CD14-positive monocyte (primary cell): Measurements from ENCODE around the gene CLEC2D. TPM values are rescaled to one million over a fixed set of nuclear protein-coding genes. Genes with fewer than 3 reads are reported as not detected.

ENCODE experiments used
- DNase-seq, 3 donors: peaks; one replicate each; pipeline ENCODE4 v3.0.0-alpha.2; 2011 to 2022
- H2AFZ ChIP-seq: 2 replicates; pipeline ENCODE4 v1.6.0; 2012; ENCODE audit warnings: mild to moderate bottlenecking, low read depth, low read length, inconsistent platforms; ENCODE audit not compliant: insufficient read depth, poor library complexity, severe bottlenecking
- H3K27ac ChIP-seq, 2 donors: 1 replicate in 1 of 2; 2 replicates in 1 of 2; pipeline ENCODE4 v1.5.1; 2012 to 2013; ENCODE audit warnings: low read length in 2 of 2, control low read depth in 1 of 2, inconsistent platforms in 1 of 2, low read depth in 1 of 2, mild to moderate bottlenecking in 1 of 2
- H3K27me3 ChIP-seq, 2 donors: one replicate each; pipeline versions ENCODE4 v1.6.0 to v1.6.1; 2011 to 2013; ENCODE audit warnings: low read length in 2 of 2; ENCODE audit not compliant: control insufficient read depth in 2 of 2, insufficient read depth in 2 of 2
- H3K36me3 ChIP-seq, 2 donors: replicated peaks in 1 of 2; 1 replicate in 1 of 2; 2 replicates in 1 of 2; pipeline versions ENCODE4 v1.5.1 to v1.6.1; 2012 to 2013; ENCODE audit warnings: low read length in 2 of 2, control low read depth in 1 of 2, inconsistent platforms in 1 of 2, mild to moderate bottlenecking in 1 of 2; ENCODE audit not compliant: insufficient read depth in 2 of 2, control insufficient read depth in 1 of 2
- H3K4me1 ChIP-seq, 2 donors: 1 replicate in 1 of 2; 2 replicates in 1 of 2; pipeline versions ENCODE4 v1.5.1 to v1.6.1; 2012 to 2013; ENCODE audit warnings: low read length in 2 of 2, control low read depth in 1 of 2, inconsistent platforms in 1 of 2, mild to moderate bottlenecking in 1 of 2, moderate library complexity in 1 of 2; ENCODE audit not compliant: insufficient read depth in 2 of 2, control insufficient read depth in 1 of 2
- H3K4me2 ChIP-seq: replicated peaks from 2 replicates; pipeline ENCODE3; 2012; ENCODE audit warnings: low read length, moderate library complexity, mild to moderate bottlenecking; ENCODE audit not compliant: poor library complexity, severe bottlenecking; ENCODE audit errors: extremely low read depth
- H3K4me3 ChIP-seq, 3 experiments: fragments of 200-600 bp in 1 of 3; sonication (generic) in 1 of 3; replicated peaks in 1 of 3; 1 replicate in 2 of 3; 2 replicates in 1 of 3; pipeline ENCODE4 v1.5.1; 2011 to 2013; ENCODE audit warnings: low read length in 3 of 3, mild to moderate bottlenecking in 3 of 3, control low read depth in 2 of 3, low read depth in 2 of 3, inconsistent platforms in 1 of 3, moderate library complexity in 1 of 3
- H3K79me2 ChIP-seq: 2 replicates; pipeline ENCODE4 v1.6.0; 2012; ENCODE audit warnings: mild to moderate bottlenecking, control low read depth, inconsistent platforms, low read length, moderate library complexity; ENCODE audit not compliant: insufficient read depth
- H3K9ac ChIP-seq: 2 replicates; pipeline ENCODE4 v1.6.0; 2017; ENCODE audit warnings: low read length, mild to moderate bottlenecking; ENCODE audit not compliant: insufficient read depth, poor library complexity, severe bottlenecking
- H3K9me3 ChIP-seq, 2 donors: replicated peaks in 1 of 2; 1 replicate in 1 of 2; 2 replicates in 1 of 2; pipeline versions ENCODE4 v1.5.1 to v1.6.1; 2012 to 2013; ENCODE audit warnings: low read length in 2 of 2, control low read depth in 1 of 2; ENCODE audit not compliant: control insufficient read depth in 1 of 2, insufficient read depth in 1 of 2
- H4K20me1 ChIP-seq: 2 replicates; pipeline ENCODE4 v1.6.0; 2012; ENCODE audit warnings: mild to moderate bottlenecking, low read length, control low read depth, moderate library complexity; ENCODE audit not compliant: insufficient read depth
- H3K27ac Mint-ChIP-seq, 7 donors: one replicate each; pipeline ENCODE4 v1.8.0; 2020; ENCODE audit warnings: mild to moderate bottlenecking in 7 of 7, mixed read lengths in 7 of 7, moderate library complexity in 6 of 7, inconsistent platforms in 2 of 7
- H3K27me3 Mint-ChIP-seq, 3 donors: one replicate each; pipeline ENCODE4 v1.8.0; 2021 to 2022; ENCODE audit warnings: low read depth in 3 of 3, mild to moderate bottlenecking in 3 of 3, mixed read lengths in 3 of 3, moderate library complexity in 3 of 3, inconsistent platforms in 1 of 3
- H3K36me3 Mint-ChIP-seq, 2 donors: one replicate each; pipeline ENCODE4 v1.8.0; 2020; ENCODE audit warnings: mixed read lengths in 2 of 2, inconsistent platforms in 1 of 2, mild to moderate bottlenecking in 1 of 2
- H3K4me1 Mint-ChIP-seq: one replicate; pipeline ENCODE4 v1.8.0; 2020; ENCODE audit warnings: mild to moderate bottlenecking, mixed read lengths
- H3K4me3 Mint-ChIP-seq, 2 donors: one replicate each; pipeline ENCODE4 v1.8.0; 2020; ENCODE audit warnings: mild to moderate bottlenecking in 2 of 2, mixed read lengths in 2 of 2, moderate library complexity in 1 of 2
- H3K9me3 Mint-ChIP-seq, 7 donors: one replicate each; pipeline ENCODE4 v1.8.0; 2020 to 2022; ENCODE audit warnings: mixed read lengths in 7 of 7, mild to moderate bottlenecking in 6 of 7, moderate library complexity in 6 of 7, inconsistent platforms in 2 of 7
- WGBS: methylation state at CpG from one replicate; pipeline ENCODE4 v1.1.5; 2013; ENCODE audit warnings: missing lambda C conversion rate; ENCODE audit not compliant: insufficient coverage; 5-methylcytosine and 5-hydroxymethylcytosine counted together
- intact Hi-C, 2 donors: fragments of 100-400 bp; cut with micrococcal nuclease; formaldehyde crosslinking; loops; one replicate each; pipeline versions ENCODE4 v1.15.0 to v1.15.1; 2023
- polyA plus RNA-seq, 3 donors: library from polyadenylated mRNA; depleted of rRNA in 1 of 3; unstranded in 2 of 3; stranded (reverse) in 1 of 3; fragments of 300-500 nt in 2 of 3; fragments of >200 nt in 1 of 3; fragmentation: Illumina TruSeq in 2 of 3; gene quantifications; 1 replicate in 2 of 3; 2 replicates in 1 of 3; pipeline ENCODE4 v1.2.3, GENCODE V29; 2012 to 2021
- TF ChIP-seq, protein P1 (sequence below): fragments of 200-600 bp; IDR thresholded peaks from one replicate; pipeline ENCODE4 v1.8.0; 2022; ENCODE audit warnings: antibody characterized with exemption, mild to moderate bottlenecking

The CLEC2D gene
- polyA plus RNA-seq, 3 donors = 2.5 to 26.9 (median 3.9) TPM

DNA sequence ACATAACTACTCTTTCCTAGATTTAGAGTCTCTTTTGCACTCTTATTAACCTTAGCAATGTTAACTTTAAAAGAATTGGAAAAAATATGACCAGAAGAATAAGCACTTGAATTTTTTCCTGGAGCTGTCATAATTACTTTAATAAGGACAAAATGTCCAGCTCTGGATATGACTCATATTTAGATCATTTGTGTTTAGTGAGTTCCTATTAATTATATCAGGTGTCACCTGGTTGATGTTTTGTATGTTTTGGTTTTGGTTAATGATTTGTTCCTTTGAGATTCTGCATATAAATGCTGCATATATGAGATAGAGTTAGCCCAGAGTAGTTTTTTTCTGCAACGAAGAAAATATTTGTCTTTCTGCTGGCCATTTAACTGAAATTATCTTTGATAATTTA is 58.3 kb downstream of the CLEC2D start:
- H3K4me1 Mint-ChIP-seq = peaks cover 28% of the 10 kb centered on the region

DNA sequence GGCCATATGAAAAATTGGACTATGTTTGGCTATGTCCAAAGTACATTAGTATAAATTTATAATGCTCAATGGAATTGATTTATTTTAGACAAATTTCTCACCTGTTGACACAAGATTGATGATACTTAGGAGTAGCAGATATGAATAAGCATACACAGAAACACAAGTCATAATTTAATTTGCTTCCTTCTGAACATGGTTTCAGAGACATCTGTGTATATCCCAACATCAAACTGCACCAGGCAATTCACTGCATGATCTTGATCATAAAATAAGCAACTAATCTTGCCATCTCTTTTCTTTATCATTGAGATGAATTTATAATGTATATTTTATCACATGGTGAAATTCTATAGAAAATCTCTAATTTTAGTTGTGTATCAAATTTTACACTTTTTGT is 59.6 kb downstream of the CLEC2D start:
- no peaks in the 10 kb centered on the region for H3K9me3 Mint-ChIP-seq
- intact Hi-C loops = no loop called here
- TF ChIP-seq, protein P1, sequence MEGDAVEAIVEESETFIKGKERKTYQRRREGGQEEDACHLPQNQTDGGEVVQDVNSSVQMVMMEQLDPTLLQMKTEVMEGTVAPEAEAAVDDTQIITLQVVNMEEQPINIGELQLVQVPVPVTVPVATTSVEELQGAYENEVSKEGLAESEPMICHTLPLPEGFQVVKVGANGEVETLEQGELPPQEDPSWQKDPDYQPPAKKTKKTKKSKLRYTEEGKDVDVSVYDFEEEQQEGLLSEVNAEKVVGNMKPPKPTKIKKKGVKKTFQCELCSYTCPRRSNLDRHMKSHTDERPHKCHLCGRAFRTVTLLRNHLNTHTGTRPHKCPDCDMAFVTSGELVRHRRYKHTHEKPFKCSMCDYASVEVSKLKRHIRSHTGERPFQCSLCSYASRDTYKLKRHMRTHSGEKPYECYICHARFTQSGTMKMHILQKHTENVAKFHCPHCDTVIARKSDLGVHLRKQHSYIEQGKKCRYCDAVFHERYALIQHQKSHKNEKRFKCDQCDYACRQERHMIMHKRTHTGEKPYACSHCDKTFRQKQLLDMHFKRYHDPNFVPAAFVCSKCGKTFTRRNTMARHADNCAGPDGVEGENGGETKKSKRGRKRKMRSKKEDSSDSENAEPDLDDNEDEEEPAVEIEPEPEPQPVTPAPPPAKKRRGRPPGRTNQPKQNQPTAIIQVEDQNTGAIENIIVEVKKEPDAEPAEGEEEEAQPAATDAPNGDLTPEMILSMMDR = no peak
- H3K79me2 ChIP-seq = peaks cover 59% of the 10 kb centered on the region
- no peak overlapping the region for H3K27ac ChIP-seq
- no peak for DNase-seq
- H4K20me1 ChIP-seq = no peaks in the 10 kb centered on the region
- H3K4me1 Mint-ChIP-seq = peaks cover 32% of the 10 kb centered on the region
- H3K9me3 ChIP-seq = no peaks in the 10 kb centered on the region
- no peak overlapping the region for H3K4me2 ChIP-seq
- H2AFZ ChIP-seq = no peak overlapping the region
- H3K36me3 Mint-ChIP-seq = no peaks in the 10 kb centered on the region
- peaks cover 35 to 54% of the 10 kb centered on the region in 2 donors for H3K4me1 ChIP-seq
- no peak overlapping the region for H3K9ac ChIP-seq
- no peak overlapping the region for H3K27ac Mint-ChIP-seq
- no peaks in the 10 kb centered on the region for H3K36me3 ChIP-seq
- no peaks in the 10 kb centered on the region for H3K27me3 ChIP-seq
- no peaks in the 10 kb centered on the region for H3K27me3 Mint-ChIP-seq
- no peak overlapping the region for H3K4me3 Mint-ChIP-seq
- H3K4me3 ChIP-seq = no peak overlapping the region

More for the DNA sequence above, 58.3 kb downstream of the CLEC2D start:
- Histone ChIP-seq H3K9ac (no peak overlapping the region), H3K4me3 (no peak overlapping the region), H3K27me3 (no peaks in the 10 kb centered on the region), H3K9me3 (no peaks in the 10 kb centered on the region), H4K20me1 (no peaks in the 10 kb centered on the region), H3K4me2 (no peak overlapping the region), H3K79me2 (peaks cover 69% of the 10 kb centered on the region), H2AFZ (no peak overlapping the region), H3K27ac (no peak overlapping the region), H3K4me1 (peaks cover 30 to 48% of the 10 kb centered on the region in 2 donors), H3K36me3 (no peaks in the 10 kb centered on the region)
- WGBS = no CpG with 5 or more reads among the region's 1 CpG
- H3K27me3 Mint-ChIP-seq = no peaks in the 10 kb centered on the region
- H3K4me3 Mint-ChIP-seq = no peak overlapping the region
- intact Hi-C loops = no loop called here
- no peak for DNase-seq
- H3K36me3 Mint-ChIP-seq = no peaks in the 10 kb centered on the region
- no peaks in the 10 kb centered on the region for H3K9me3 Mint-ChIP-seq
- TF ChIP-seq, protein P1 = no peak
- H3K27ac Mint-ChIP-seq = no peak overlapping the region
